ENCODE measurements around the gene UBAC2. TPM values are rescaled to one million over a fixed set of nuclear protein-coding genes. Genes with fewer than 3 reads are reported as not detected.

UBAC2 gene
- polyA plus RNA-seq, 3 donors = 59.6 to 113 (median 96.7) TPM

- Histone ChIP-seq H2AFZ (ENCODE audit: insufficient read depth, low read depth, low read length, poor library complexity, severe bottlenecking) (no peak overlapping the region), H3K36me3 (replicated peaks in 1 of 2; ENCODE audit: control insufficient read depth in 1 of 2, insufficient read depth in 2 of 2, low read length in 2 of 2) (peaks cover 52 to 80% of the 10 kb centered on the region in 2 donors), H3K4me3 (replicated peaks in 1 of 3; ENCODE audit: low read depth in 2 of 3, low read length in 3 of 3) (no peak overlapping the region), H3K27me3 (ENCODE audit: control insufficient read depth in 2 of 2, insufficient read depth in 2 of 2, low read length in 2 of 2) (no peaks in the 10 kb centered on the region), H4K20me1 (ENCODE audit: insufficient read depth, low read length) (no peaks in the 10 kb centered on the region), H3K9me3 (replicated peaks in 1 of 2; ENCODE audit: control insufficient read depth in 1 of 2, insufficient read depth in 1 of 2, low read length in 2 of 2) (no peaks in the 10 kb centered on the region), H3K27ac (ENCODE audit: low read depth in 1 of 2, low read length in 2 of 2) (no peak overlapping the region), H3K4me2 (replicated peaks; ENCODE audit: extremely low read depth, low read length, poor library complexity, severe bottlenecking) (no peak overlapping the region), H3K9ac (ENCODE audit: insufficient read depth, low read length, poor library complexity, severe bottlenecking) (no peak overlapping the region), H3K79me2 (ENCODE audit: insufficient read depth, low read length) (peaks cover 6% of the 10 kb centered on the region), H3K4me1 (ENCODE audit: control insufficient read depth in 1 of 2, insufficient read depth in 2 of 2, low read length in 2 of 2) (peaks cover 9 to 13% of the 10 kb centered on the region in 2 donors)
- H3K9me3 Mint-ChIP-seq = no peaks in the 10 kb centered on the region
- intact Hi-C loops (cut with micrococcal nuclease) = no loop called here
- peaks cover 83 to 90% of the 10 kb centered on the region in 2 donors for H3K36me3 Mint-ChIP-seq
- TF ChIP-seq CTCF (IDR thresholded peaks at IDR 0.05) = no peak
- H3K4me1 Mint-ChIP-seq = peaks cover 27% of the 10 kb centered on the region
- H3K4me3 Mint-ChIP-seq = no peak overlapping the region
- 98% methylated on average over 11 of the region's 16 CpGs for WGBS (ENCODE audit: insufficient coverage)
- DNase-seq = no peak
- H3K27ac Mint-ChIP-seq = peak overlapping the region in 6 of 7 donors; percentile 30 to 81 (median 62)
- peaks cover 0 to 1% (median 0%) of the 10 kb centered on the region in 3 donors for H3K27me3 Mint-ChIP-seq (ENCODE audit: low read depth in 3 of 3)
These were observed 141.5 kb downstream of the UBAC2 start for GRCh38 chr13:99341969-99342722.

GRCh38 chr13:99342723-99343315, 142.2 kb downstream of the UBAC2 start:
- Histone ChIP-seq H3K4me3 (replicated peaks in 1 of 3; ENCODE audit: low read depth in 2 of 3, low read length in 3 of 3) (no peak overlapping the region), H3K79me2 (ENCODE audit: insufficient read depth, low read length) (peaks cover 6% of the 10 kb centered on the region), H3K9ac (ENCODE audit: insufficient read depth, low read length, poor library complexity, severe bottlenecking) (no peak overlapping the region), H3K4me2 (replicated peaks; ENCODE audit: extremely low read depth, low read length, poor library complexity, severe bottlenecking) (no peak overlapping the region), H2AFZ (ENCODE audit: insufficient read depth, low read depth, low read length, poor library complexity, severe bottlenecking) (no peak overlapping the region), H3K27ac (ENCODE audit: low read depth in 1 of 2, low read length in 2 of 2) (peak overlapping the region in 1 of 2 donors; percentile 44), H3K9me3 (replicated peaks in 1 of 2; ENCODE audit: control insufficient read depth in 1 of 2, insufficient read depth in 1 of 2, low read length in 2 of 2) (no peaks in the 10 kb centered on the region), H3K4me1 (ENCODE audit: control insufficient read depth in 1 of 2, insufficient read depth in 2 of 2, low read length in 2 of 2) (peaks cover 9 to 13% of the 10 kb centered on the region in 2 donors), H3K27me3 (ENCODE audit: control insufficient read depth in 2 of 2, insufficient read depth in 2 of 2, low read length in 2 of 2) (no peaks in the 10 kb centered on the region), H4K20me1 (ENCODE audit: insufficient read depth, low read length) (no peaks in the 10 kb centered on the region), H3K36me3 (replicated peaks in 1 of 2; ENCODE audit: control insufficient read depth in 1 of 2, insufficient read depth in 2 of 2, low read length in 2 of 2) (peaks cover 57 to 83% of the 10 kb centered on the region in 2 donors)
- no peak for TF ChIP-seq CTCF (IDR thresholded peaks at IDR 0.05)
- DNase-seq = peak in 2 of 3 donors; percentile 32 to 60
- Mint-ChIP-seq H3K9me3 (no peaks in the 10 kb centered on the region), H3K27me3 (ENCODE audit: low read depth in 3 of 3) (peaks cover 0 to 1% (median 0%) of the 10 kb centered on the region in 3 donors), H3K4me1 (peaks cover 27% of the 10 kb centered on the region), H3K36me3 (peaks cover 85 to 93% of the 10 kb centered on the region in 2 donors), H3K4me3 (no peak overlapping the region), H3K27ac (peak overlapping the region in 6 of 7 donors; percentile 41 to 81 (median 69))
- intact Hi-C loops (cut with micrococcal nuclease) = no loop called here
- WGBS (ENCODE audit: insufficient coverage) = 85% methylated on average over 10 of the region's 10 CpGs

Measured in CD14-positive monocyte (primary cell).